Thymus (tissue), 11 donors: ENCODE data around the gene PPP2R5E. TPM values are rescaled to one million over a fixed set of nuclear protein-coding genes. Genes with fewer than 3 reads are reported as not detected.

Source experiments
- DNase-seq, 9 donors: peaks; one replicate each; pipeline ENCODE4 v3.0.0-alpha.2; 2013; ENCODE audit warnings: low spot score in 9 of 9, low read depth in 6 of 9, missing footprints in 1 of 9
- H3K27ac ChIP-seq, 2 donors: one replicate each; pipeline ENCODE4 v1.5.1; 2013; ENCODE audit warnings: control low read depth in 1 of 2, low read depth in 1 of 2, low read length in 1 of 2, mild to moderate bottlenecking in 1 of 2, moderate library complexity in 1 of 2
- H3K27me3 ChIP-seq, 2 donors: one replicate each; pipeline ENCODE4 v1.5.1; 2013; ENCODE audit warnings: low read length in 1 of 2; ENCODE audit not compliant: control insufficient read depth in 2 of 2, insufficient read depth in 1 of 2
- H3K36me3 ChIP-seq, 2 donors: one replicate each; pipeline ENCODE4 v1.5.1; 2013; ENCODE audit warnings: low read length in 1 of 2, mild to moderate bottlenecking in 1 of 2, moderate library complexity in 1 of 2; ENCODE audit not compliant: control insufficient read depth in 2 of 2, insufficient read depth in 2 of 2
- H3K4me1 ChIP-seq, 2 donors: one replicate each; pipeline ENCODE4 v1.5.1; 2013; ENCODE audit warnings: low read length in 2 of 2; ENCODE audit not compliant: control insufficient read depth in 2 of 2, insufficient read depth in 2 of 2
- H3K4me3 ChIP-seq, 2 donors: one replicate each; pipeline ENCODE4 v1.5.1; 2013; ENCODE audit warnings: low read length in 2 of 2, control low read depth in 1 of 2, mild to moderate bottlenecking in 1 of 2
- H3K9me3 ChIP-seq, 2 donors: one replicate each; pipeline ENCODE4 v1.5.1; 2013; ENCODE audit warnings: low read length in 1 of 2, mild to moderate bottlenecking in 1 of 2; ENCODE audit not compliant: control insufficient read depth in 2 of 2, insufficient read depth in 1 of 2
- WGBS: extraction: QIAGEN DNeasy Blood & Tissue Kit; methylation state at CpG from one replicate; pipeline ENCODE4 v1.1.7; 2013; 5-methylcytosine and 5-hydroxymethylcytosine counted together
- polyA plus RNA-seq: library from polyadenylated mRNA; stranded (reverse); fragments of 200-250 nt; gene quantifications from one replicate; pipeline ENCODE4 v1.2.3, GENCODE V29; 2013
- total RNA-seq: library from RNA; stranded (reverse); fragments of 120-200 nt; gene quantifications from one replicate; pipeline ENCODE4 v1.2.4, GENCODE V29; 2013
- donor health status: healthy.

Gene PPP2R5E
- total and polyA plus RNA-seq, 2 donors: 10.4 to 14.6 TPM

- H3K4me3 ChIP-seq: no peak overlapping the region
- no peak overlapping the region for H3K27ac ChIP-seq
- no peaks in the 10 kb centered on the region for H3K27me3 ChIP-seq
- no peak for DNase-seq
- peaks cover 6 to 20% of the 10 kb centered on the region in 2 donors for H3K36me3 ChIP-seq
- 95% methylated on average over 3 of the region's 3 CpGs for WGBS
- H3K9me3 ChIP-seq: no peaks in the 10 kb centered on the region
- no peaks in the 10 kb centered on the region for H3K4me1 ChIP-seq
Measured at GRCh38 chr14:63421919-63422318, 121.3 kb downstream of the PPP2R5E start.

- Histone ChIP-seq H3K4me3 (no peak overlapping the region), H3K4me1 (no peaks in the 10 kb centered on the region), H3K27me3 (no peaks in the 10 kb centered on the region), H3K9me3 (no peaks in the 10 kb centered on the region), H3K27ac (no peak overlapping the region), H3K36me3 (peaks cover 6 to 20% of the 10 kb centered on the region in 2 donors)
- 98% methylated on average over 2 of the region's 2 CpGs for WGBS
- no peak for DNase-seq
Measured at GRCh38 chr14:63421226-63421625, 122.0 kb downstream of the PPP2R5E start.

- peaks cover 10 to 28% of the 10 kb centered on the region in 2 donors for H3K36me3 ChIP-seq
- 81% methylated on average over 3 of the region's 3 CpGs for WGBS
Measured at GRCh38 chr14:63418020-63418419, 125.2 kb downstream of the PPP2R5E start.

GRCh38 chr14:63413009-63413408, 130.2 kb downstream of the PPP2R5E start:
- DNase-seq: no peak
- Histone ChIP-seq H3K36me3 (peaks cover 4 to 8% of the 10 kb centered on the region in 2 donors), H3K4me3 (no peak overlapping the region), H3K4me1 (no peaks in the 10 kb centered on the region), H3K9me3 (no peaks in the 10 kb centered on the region), H3K27me3 (no peaks in the 10 kb centered on the region), H3K27ac (no peak overlapping the region)
- 98% methylated on average over 1 of the region's 1 CpG for WGBS

More at GRCh38 chr14:63418020-63418419, 125.2 kb downstream of the PPP2R5E start:
- DNase-seq: no peak
- Histone ChIP-seq H3K9me3 (no peaks in the 10 kb centered on the region), H3K4me1 (no peaks in the 10 kb centered on the region), H3K27ac (no peak overlapping the region), H3K27me3 (no peaks in the 10 kb centered on the region), H3K4me3 (no peak overlapping the region)

- Histone ChIP-seq H3K4me1 (no peaks in the 10 kb centered on the region), H3K27ac (no peak overlapping the region), H3K27me3 (no peaks in the 10 kb centered on the region), H3K4me3 (no peak overlapping the region), H3K36me3 (no peaks in the 10 kb centered on the region), H3K9me3 (no peaks in the 10 kb centered on the region)
- no peak for DNase-seq
- 98% methylated on average over 9 of the region's 9 CpGs for WGBS
Measured at GRCh38 chr14:63406333-63406732, 136.8 kb downstream of the PPP2R5E start.

- Histone ChIP-seq H3K36me3 (no peaks in the 10 kb centered on the region), H3K9me3 (no peaks in the 10 kb centered on the region), H3K27ac (no peak overlapping the region), H3K27me3 (no peaks in the 10 kb centered on the region), H3K4me1 (no peaks in the 10 kb centered on the region), H3K4me3 (no peak overlapping the region)
- no peak for DNase-seq
Measured at GRCh38 chr14:63405715-63406114, 137.5 kb downstream of the PPP2R5E start.

- no peaks in the 10 kb centered on the region for H3K36me3 ChIP-seq
- no peak overlapping the region for H3K4me3 ChIP-seq
- H3K4me1 ChIP-seq: no peaks in the 10 kb centered on the region
- no peak overlapping the region for H3K27ac ChIP-seq
- no peak for DNase-seq
- H3K27me3 ChIP-seq: no peaks in the 10 kb centered on the region
- no peaks in the 10 kb centered on the region for H3K9me3 ChIP-seq
- WGBS: 96% methylated on average over 2 of the region's 2 CpGs
Measured at GRCh38 chr14:63404906-63405305, 138.3 kb downstream of the PPP2R5E start.

GRCh38 chr14:63401646-63402045, 141.5 kb downstream of the PPP2R5E start:
- no peak for DNase-seq
- no peaks in the 10 kb centered on the region for H3K4me1 ChIP-seq
- H3K27me3 ChIP-seq: no peaks in the 10 kb centered on the region
- 98% methylated on average over 2 of the region's 2 CpGs for WGBS
- H3K36me3 ChIP-seq: no peaks in the 10 kb centered on the region
- H3K4me3 ChIP-seq: no peak overlapping the region
- H3K27ac ChIP-seq: no peak overlapping the region
- no peaks in the 10 kb centered on the region for H3K9me3 ChIP-seq

GRCh38 chr14:63398952-63399351, 144.2 kb downstream of the PPP2R5E start:
- H3K27ac ChIP-seq: no peak overlapping the region

GRCh38 chr14:63394841-63395240, 148.3 kb downstream of the PPP2R5E start:
- Histone ChIP-seq H3K27me3 (no peaks in the 10 kb centered on the region), H3K27ac (no peak overlapping the region), H3K36me3 (peaks cover 16 to 18% of the 10 kb centered on the region in 2 donors), H3K4me1 (no peaks in the 10 kb centered on the region), H3K9me3 (no peaks in the 10 kb centered on the region), H3K4me3 (no peak overlapping the region)
- no peak for DNase-seq
- 96% methylated on average over 1 of the region's 1 CpG for WGBS

More at GRCh38 chr14:63398952-63399351, 144.2 kb downstream of the PPP2R5E start:
- Histone ChIP-seq H3K27me3 (no peaks in the 10 kb centered on the region), H3K4me3 (no peak overlapping the region), H3K9me3 (no peaks in the 10 kb centered on the region), H3K4me1 (no peaks in the 10 kb centered on the region), H3K36me3 (peaks cover 5 to 7% of the 10 kb centered on the region in 2 donors)
- 98% methylated on average over 3 of the region's 3 CpGs for WGBS
- no peak for DNase-seq
